SKM-1 (cell line): ENCODE results near the gene FGG.

Source experiments
- DNase-seq: peaks from one replicate; lab custom pipeline; 2025; ENCODE audit not compliant: unreplicated experiment; lab: John Stamatoyannopoulos, UW

FGG gene

DNA sequence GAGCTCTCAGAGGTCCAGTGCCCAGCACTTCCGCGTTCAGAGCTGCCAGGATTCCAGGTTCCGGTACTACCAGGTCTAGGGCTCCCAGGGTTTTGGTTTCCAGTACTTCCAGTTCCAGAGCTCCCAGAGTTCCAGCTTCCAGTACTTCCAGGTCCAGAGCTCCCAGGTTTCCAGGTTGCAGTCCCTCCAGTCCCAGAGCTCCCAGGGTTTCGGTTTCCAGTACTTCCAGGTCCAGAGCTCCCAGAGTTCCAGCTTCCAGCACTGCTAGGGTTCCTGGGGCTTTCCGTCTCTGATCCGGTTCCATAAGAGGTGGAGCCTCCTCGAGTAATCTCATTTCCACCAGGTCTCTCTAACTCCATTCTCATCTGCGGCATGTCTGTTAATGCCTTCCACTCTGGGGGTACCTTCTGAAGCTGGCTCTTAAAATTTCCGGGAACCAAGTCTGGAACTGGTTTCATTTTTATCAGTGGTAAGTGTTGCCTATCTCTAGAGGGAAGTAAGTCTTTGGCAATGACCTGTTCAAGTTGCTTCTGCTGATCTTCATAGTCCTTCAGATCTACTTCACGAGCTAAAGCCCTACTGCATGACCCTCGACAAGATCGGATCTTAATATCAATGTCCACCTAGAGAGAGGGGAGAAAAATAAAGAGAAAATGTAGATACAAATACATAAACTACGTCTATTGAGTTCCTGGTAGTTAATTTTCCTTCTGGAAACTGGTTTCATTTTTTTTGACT is 26.0 kb downstream of the FGG start:
- DNase-seq = no peak

DNA sequence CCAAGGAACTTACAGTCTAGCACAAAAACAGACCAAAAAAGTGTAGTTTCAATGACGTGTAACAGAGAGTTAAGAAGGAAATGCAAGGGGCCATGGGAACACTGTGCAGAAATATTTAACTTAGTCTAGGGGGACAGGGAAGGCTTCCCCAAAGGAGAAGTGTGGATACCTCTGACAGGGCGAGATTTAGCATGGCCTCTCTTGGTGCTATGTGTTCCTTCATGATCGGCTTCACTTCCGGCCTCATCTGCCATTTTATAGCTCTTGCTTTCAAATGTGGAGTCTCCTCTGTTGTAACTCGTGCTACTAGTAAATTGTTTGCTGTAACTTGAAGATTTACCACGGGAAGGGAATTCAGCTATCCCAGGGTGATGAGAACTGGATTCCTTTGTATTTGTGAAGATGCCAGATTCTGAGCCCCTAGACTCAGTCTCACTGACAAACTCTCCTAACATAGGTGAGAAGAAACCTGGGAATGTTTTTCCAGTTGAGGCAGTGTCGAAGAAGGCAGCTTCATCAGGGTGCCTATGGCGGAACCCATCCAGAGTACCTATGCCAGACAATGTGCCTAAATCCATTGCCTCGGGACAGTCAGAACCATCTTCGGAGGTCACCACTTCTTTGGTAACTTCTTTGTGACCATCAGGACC is 27.0 kb downstream of the FGG start:
- no peak for DNase-seq

DNA sequence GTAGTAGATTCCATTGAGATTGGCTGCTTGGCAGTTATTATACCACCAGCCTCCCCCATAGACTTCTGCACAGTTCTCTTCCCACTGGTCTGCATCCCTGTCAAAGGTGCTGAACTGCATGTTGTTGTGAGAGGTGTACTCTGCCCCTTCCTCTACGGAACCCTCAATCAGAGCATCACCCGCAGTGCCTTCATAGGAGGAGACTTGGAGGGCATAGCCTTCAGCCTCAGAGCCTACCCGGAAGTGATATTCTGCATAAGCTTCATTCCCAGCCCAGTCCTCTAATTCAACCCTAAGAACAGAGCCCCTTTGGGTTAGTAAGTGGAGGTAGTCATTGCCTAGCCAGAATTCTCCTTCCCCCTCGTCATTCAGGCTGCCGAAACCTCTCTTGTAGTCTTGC is 28.2 kb downstream of the FGG start:
- DNase-seq = no peak

DNA sequence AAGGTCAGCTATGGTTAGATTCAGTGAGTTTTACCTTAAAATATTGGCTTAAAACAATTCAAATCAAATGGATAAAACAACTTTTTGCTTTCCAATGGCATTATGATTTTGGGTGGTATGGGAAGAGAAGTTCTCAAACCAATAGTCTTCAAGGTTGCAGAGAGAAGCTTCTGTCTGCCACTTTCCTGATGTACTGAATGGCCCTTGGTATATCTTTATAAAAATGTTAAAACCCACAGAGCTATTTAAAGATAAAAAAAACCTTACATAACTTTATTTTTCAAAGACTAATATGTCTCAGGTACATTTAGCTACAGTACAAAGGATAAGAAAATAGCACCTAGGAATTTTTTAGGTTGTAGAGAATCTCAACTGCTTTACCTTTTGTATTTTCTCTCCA is 28.8 kb downstream of the FGG start:
- no peak for DNase-seq

DNA sequence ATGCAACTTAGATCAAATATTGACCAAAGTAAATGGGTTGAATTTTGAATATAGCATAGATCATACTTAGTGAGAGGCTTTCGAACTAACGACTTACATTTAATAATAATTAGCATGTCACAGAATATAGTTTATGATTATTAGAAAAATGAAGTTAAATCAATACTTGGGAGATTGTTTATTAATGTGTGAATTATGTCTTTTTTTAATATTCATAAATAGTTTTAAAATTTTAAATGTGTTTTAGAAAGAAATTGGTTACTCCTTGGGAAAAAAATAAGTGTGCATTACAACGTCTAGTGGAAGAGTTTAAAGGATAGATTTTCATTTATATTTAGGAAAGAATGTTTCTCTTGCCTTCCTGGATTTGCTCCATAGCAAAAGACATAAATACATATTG is 29.2 kb downstream of the FGG start:
- DNase-seq = no peak

DNA sequence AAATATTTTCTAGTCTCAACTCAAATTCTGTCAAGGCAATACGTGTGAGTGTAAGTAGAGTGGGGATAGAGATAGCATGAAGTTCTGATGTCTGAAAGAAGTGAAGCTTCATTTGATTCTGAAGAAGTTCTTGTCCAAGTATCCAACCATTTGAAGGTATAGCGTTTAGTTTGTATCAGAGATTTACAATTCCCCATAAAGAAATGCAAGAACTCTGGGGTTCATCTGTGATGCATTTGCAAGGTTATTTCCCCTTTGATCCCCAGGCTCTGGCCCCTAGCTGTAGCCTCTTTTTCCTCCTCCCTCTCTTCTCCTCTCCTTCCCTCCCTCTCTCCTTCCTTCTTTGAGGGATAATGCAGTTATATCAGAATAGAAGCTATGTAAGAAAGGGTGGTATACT is 29.7 kb downstream of the FGG start:
- no peak for DNase-seq

DNA sequence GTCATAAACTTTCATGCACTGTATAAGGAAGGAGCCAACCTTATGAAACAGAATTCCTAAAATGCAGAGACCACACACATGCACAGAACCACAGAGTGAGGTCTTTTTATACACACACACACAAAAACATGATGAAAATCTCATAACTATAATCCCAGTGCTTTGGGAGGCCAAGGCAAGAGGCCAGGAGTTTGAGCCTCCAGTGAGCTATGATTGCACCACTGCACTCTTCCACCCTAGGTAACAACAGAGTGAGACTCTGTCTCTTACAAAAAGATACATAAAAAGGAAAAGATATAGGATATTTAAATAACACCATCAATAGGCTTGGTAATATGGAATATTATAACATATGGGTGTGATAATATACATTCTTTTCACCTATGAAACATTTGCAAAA is 32.5 kb downstream of the FGG start:
- DNase-seq = no peak

DNA sequence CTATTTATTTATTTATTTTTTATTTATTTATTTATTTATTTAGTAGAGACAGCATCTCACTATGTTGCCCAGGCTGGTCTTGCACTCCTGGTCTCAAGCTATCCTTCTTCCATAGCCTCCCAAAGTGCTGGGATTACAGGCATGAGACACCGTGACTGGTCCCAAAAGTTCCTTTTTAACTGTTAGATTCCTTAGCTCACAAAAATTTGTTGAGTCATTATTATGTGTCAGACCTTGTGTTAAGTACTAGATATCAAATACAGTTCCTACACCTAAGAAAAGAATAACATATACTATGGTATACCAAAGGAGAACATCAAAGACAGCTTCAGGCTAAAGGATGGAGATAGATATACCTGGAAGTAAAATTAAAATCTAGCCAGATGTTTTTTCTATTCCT is 33.5 kb downstream of the FGG start:
- no peak for DNase-seq

DNA sequence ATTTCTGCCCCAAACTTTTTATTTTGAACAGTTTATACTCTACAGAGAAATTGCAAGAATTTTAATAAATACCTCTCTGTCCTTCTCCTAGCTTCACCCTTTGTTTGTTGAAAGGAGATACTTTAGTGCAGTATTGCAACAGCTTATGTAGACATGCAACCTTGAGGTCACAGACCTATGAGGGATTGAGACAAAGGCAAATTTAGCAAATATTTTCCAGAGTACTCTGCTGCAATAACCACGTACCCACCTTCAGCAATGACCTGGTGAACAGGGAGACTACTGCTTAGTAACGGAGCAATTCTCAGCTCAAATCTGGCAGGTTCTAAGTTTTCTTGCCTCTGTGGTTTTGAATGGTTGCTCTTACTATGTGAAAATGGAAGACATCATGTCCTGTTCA is 35.1 kb downstream of the FGG start:
- no peak for DNase-seq

DNA sequence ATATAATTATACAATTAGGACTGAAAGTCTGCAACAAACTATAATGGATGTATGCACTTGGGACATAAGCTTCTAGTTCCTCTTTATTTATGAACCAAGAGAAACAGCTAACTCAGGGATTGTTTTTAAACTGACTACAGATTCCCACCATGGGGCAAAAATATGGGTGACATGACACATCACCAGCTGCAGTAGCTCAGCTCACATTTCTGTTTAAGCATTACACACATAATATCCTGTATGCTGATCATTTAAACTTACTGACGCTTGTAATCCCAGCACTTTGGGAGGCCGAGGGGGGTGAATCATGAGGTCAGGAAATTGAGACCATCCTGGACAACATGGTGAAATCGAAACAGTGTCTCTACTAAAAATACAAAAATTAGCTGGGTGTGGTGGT is 38.1 kb downstream of the FGG start:
- no peak for DNase-seq

DNA sequence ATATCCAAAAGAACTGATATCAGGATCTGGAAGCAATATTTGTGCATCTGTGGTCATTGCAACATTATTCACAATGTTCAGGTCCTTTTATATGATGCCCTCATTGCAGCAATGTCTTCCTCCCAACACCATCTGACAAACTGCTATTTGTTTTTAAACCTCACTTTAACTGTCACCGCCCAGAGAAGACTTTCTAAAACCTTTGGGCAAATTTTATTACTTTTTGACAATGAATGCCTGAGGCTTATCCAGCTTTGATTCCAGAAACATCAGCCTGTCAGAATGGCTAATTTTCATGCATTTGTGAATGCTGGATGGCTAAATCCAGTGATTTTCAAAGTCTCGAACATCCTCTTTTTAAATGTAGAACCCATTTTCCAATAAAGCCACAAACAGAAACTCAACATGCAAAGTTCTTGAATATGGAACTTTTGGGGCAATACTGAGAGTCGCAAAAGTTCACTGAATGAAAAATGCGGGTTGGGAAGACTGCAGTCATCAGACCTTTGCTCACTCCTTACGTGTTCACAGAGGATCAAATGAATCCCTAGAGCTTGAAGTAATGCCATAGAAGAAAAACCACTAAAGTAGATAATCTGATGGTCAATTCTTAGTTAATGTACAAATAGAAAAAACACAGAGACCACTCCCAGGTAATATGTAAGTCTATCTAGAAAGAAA is 39.1 kb downstream of the FGG start:
- no peak for DNase-seq

DNA sequence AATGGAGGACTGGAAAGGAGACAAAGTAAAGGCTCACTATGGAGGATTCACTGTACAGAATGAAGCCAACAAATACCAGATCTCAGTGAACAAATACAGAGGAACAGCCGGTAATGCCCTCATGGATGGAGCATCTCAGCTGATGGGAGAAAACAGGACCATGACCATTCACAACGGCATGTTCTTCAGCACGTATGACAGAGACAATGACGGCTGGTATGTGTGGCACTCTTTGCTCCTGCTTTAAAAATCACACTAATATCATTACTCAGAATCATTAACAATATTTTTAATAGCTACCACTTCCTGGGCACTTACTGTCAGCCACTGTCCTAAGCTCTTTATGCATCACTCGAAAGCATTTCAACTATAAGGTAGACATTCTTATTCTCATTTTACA is 42.9 kb downstream of the FGG start:
- DNase-seq = no peak

DNA sequence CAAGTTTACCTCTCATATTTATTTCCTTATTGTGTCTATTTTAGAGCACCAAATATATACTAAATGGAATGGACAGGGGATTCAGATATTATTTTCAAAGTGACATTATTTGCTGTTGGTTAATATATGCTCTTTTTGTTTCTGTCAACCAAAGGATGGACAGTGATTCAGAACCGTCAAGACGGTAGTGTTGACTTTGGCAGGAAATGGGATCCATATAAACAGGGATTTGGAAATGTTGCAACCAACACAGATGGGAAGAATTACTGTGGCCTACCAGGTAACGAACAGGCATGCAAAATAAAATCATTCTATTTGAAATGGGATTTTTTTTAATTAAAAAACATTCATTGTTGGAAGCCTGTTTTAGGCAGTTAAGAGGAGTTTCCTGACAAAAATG is 43.4 kb downstream of the FGG start:
- DNase-seq = no peak

DNA sequence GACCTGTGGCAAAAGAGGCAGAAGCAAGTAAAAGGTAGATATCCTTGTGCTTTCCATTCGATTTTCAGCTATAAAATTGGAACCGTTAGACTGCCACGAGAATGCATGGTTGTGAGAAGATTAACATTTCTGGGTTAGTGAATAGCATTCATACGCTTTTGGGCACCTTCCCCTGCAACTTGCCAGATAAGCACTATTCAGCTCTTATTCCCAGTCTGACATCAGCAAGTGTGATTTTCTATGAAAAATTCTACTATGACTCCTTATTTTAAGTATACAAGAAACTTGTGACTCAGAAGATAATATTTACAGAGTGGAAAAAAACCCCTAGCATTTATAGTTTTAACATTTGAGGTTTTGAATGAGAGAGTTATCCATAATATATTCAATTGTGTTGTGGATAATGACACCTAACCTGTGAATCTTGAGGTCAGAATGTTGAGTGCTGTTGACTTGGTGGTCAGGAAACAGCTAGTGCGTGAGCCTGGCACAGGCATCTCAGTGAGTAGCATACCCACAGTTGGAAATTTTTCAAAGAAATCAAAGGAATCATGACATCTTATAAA is 45.7 kb downstream of the FGG start:
- DNase-seq = no peak

DNA sequence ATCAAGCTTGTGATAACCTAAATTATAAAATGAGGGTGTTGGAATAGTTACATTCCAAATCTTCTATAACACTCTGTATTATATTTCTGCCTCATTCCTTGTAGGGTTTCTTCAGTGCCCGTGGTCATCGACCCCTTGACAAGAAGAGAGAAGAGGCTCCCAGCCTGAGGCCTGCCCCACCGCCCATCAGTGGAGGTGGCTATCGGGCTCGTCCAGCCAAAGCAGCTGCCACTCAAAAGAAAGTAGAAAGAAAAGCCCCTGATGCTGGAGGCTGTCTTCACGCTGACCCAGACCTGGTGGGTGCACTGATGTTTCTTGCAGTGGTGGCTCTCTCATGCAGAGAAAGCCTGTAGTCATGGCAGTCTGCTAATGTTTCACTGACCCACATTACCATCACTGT is 46.8 kb downstream of the FGG start:
- no peak for DNase-seq

DNA sequence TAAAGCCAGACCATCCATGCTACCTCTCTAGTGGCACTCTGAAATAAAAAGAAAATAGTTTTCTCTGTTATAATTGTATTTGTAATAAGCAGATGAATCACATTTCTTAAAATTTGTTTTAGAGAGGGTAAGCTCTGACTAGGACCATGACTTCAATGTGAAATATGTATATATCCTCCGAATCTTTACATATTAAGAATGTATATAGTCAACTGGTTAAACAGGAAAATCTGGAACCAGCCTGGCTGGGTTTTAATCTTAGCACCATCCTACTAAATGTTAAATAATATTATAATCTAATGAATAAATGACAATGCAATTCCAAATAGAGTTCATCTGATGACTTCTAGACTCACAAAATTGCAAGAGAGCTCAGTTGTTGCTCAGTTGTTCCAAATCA is 48.1 kb downstream of the FGG start:
- no peak for DNase-seq

DNA sequence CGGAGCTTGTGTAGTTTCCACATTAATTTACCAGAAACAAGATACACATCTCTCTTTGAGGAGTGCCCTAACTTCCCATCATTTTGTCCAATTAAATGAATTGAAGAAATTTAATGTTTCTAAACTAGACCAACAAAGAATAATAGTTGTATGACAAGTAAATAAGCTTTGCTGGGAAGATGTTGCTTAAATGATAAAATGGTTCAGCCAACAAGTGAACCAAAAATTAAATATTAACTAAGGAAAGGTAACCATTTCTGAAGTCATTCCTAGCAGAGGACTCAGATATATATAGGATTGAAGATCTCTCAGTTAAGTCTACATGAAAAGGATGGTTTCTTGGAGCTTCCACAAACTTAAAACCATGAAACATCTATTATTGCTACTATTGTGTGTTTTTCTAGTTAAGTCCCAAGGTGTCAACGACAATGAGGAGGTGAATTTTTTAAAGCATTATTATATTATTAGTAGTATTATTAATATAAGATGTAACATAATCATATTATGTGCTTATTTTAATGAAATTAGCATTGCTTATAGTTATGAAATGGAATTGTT is 49.7 kb downstream of the FGG start, which contains the start of gene FGB:
Gene FGB (plus strand): TSS at position 315 of the 558 bp plus-strand sequence. CDS start 8 bp downstream, at position 323.
- DNase-seq = no peak

DNA sequence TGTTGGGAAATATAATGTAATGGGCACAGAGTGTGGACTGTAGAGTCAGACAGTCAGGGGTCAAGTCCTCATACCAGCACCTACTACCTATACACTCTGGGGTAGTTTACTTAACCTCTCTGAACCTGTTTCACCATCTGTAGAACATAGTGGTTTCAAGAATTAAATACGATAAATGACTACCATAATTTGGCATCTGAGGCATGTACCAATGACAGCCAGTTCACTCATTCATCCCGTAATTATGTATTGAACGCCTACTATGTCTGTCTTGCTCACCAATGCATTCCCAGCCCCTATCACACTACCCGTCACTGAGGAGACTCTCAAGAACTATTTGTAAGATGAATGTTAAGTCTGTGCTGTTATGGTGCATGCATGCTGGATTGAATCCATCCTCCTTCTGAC is 51.6 kb downstream of the FGG start:
- DNase-seq = no peak

DNA sequence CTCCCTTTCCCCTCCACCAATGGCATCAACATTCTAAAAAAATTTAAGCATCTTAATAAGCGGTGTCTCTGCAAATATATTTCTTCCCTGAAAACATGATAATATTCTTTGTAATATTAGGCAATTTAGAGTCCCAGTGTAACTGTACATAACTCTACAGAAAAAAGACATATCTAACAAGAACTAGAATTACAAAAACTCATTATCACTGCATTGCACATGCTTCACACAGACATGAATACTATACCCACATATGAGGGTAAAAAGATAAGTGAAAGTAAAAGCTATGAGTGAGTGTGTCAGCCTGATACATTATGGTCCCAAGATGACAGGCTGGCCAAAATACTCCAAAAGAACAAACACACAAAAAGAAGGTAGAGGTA is 52.0 kb downstream of the FGG start:
- DNase-seq = no peak

DNA sequence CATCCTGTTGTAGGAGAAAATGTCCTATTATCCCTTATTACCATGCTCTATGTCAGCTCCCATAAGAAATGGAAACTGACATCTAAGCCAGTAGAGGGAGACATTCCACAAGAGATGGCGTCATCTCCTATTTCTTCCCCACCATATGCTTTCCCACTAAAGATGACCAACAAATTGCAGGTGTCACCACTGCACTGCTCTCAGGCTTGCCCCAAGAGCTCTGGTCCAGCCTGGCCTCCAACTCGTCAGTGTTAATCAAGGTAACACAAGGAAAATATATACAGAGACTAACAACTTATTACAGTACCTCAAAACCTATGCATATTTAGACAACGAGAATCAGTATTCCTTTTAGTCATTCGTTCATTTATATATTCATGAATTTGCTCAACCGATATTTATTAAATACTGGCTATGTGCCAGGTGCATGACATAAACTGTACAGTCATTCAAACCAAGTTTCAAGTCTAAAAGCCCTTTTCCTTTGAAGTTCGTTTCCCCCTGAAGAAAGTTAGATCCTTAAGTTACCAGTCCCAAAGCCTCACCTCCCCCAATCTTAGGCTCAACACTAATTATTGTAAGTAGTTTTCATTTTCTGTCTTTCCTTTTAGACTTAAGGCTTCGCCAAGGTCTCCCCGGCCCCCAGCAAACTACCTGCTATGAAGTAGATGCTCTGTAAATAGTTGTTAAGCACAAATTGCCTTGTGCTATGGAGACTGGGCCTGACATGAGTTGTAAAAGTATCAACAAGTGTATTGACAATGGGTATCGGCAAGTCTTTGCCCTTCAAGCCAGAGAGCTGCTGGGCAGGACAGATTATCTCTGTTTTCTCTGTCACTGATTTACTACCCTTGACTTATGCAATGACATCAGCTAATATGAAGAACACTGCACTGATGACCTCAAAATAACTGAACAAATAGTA is 52.7 kb downstream of the FGG start:
- DNase-seq = peak; percentile 27

DNA sequence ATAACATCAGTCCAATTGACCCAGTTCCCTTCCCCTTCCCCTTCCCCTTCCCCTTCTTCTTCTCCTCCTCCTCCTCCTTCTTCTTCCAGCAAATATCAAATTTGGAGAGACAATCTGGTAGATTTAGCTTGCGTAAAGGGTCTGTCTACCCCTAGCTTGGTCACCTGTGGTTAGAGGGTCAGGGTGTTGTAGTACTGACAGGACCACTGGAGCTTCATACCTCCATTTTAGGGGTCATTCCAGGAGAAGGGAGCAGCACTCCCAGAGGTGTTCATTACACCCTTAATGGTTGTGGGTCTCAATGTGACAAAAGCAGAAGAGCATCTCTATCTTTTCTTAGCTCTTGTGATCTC is 53.3 kb downstream of the FGG start:
- no peak for DNase-seq
